HepG2 (cell line): ENCODE results near the gene NXT1. TPM values are rescaled to one million over a fixed set of nuclear protein-coding genes. Genes with fewer than 3 reads are reported as not detected.

Experiments used
- CBX1 ChIP-seq: IDR thresholded peaks from one replicate; pipeline ENCODE4 v1.6.1; 2016; ENCODE audit warnings: antibody characterized with exemption, low read depth
- FOXJ3 ChIP-seq: sonication (generic); formaldehyde crosslinking; IDR thresholded peaks from 2 replicates; pipeline ENCODE4 v1.4.0; 2020; ENCODE audit warnings: missing genetic modification reagents, mild to moderate bottlenecking, borderline replicate concordance
- MAZ ChIP-seq, 2 experiments: sonication (generic) in 1 of 2; formaldehyde crosslinking in 1 of 2; IDR thresholded peaks; 2 replicates each; pipeline versions ENCODE4 v1.5.0 to v1.6.1; 2012 to 2020; ENCODE audit warnings: low read depth in 2 of 2, mild to moderate bottlenecking in 2 of 2, borderline replicate concordance in 1 of 2, improper control_type of control experiment in 1 of 2, low read length in 1 of 2, missing genetic modification reagents in 1 of 2, moderate library complexity in 1 of 2
- PLSCR1 ChIP-seq: sonication (generic); formaldehyde crosslinking; IDR thresholded peaks from 2 replicates; pipeline ENCODE4 v1.5.0; 2020; ENCODE audit warnings: missing genetic modification reagents, mild to moderate bottlenecking, borderline replicate concordance
- RARA ChIP-seq: IDR thresholded peaks from 2 replicates; pipeline ENCODE4 v1.6.1; 2016; ENCODE audit warnings: missing genetic modification reagents, missing compliant biosample characterization
- REST ChIP-seq, 2 experiments: IDR thresholded peaks; 2 replicates each; pipeline ENCODE4 v1.6.1; 2011 to 2012; ENCODE audit warnings: low read length in 2 of 2, borderline replicate concordance in 1 of 2, low read depth in 1 of 2, mild to moderate bottlenecking in 1 of 2, moderate library complexity in 1 of 2
- ZBTB39 ChIP-seq: sonication (generic); formaldehyde crosslinking; IDR thresholded peaks from 2 replicates; pipeline ENCODE4 v1.5.0; 2020; ENCODE audit warnings: missing genetic modification reagents
- ZFYVE20 ChIP-seq: sonication (generic); formaldehyde crosslinking; IDR thresholded peaks from 2 replicates; pipeline ENCODE4 v1.8.0; 2023; ENCODE audit warnings: low read depth, mild to moderate bottlenecking, moderate library complexity, missing genetic modification reagents, borderline replicate concordance
- ZNF230 ChIP-seq: sonication (generic); formaldehyde crosslinking; IDR thresholded peaks from 2 replicates; pipeline ENCODE4 v1.4.0; 2020; ENCODE audit warnings: mild to moderate bottlenecking, missing genetic modification reagents
- ZNF318 ChIP-seq: sonication (generic); formaldehyde crosslinking; IDR thresholded peaks from 2 replicates; pipeline ENCODE4 v1.4.0; 2020; ENCODE audit warnings: mild to moderate bottlenecking, missing genetic modification reagents
- ZNF510 ChIP-seq: sonication (generic); formaldehyde crosslinking; IDR thresholded peaks from 2 replicates; pipeline ENCODE4 v1.4.0; 2020; ENCODE audit warnings: low read depth, mild to moderate bottlenecking, missing genetic modification reagents
- polyA plus RNA-seq, 8 experiments: library from polyadenylated mRNA; depleted of rRNA in 3 of 8; stranded (reverse) in 7 of 8; unstranded in 1 of 8; fragments of >200 nt; fragmentation: Illumina TruSeq in 4 of 8; extraction: Trizol in 4 of 8; gene quantifications; 2 replicates each; pipeline versions ENCODE4 v1.2.1 to v1.2.3, GENCODE V29; 2011 to 2016; ENCODE audit warnings: low read depth in 4 of 8, missing spikeins in 1 of 8, mixed read lengths in 1 of 8; ENCODE audit not compliant: insufficient read depth in 1 of 8
- total RNA-seq, 5 experiments: library from RNA; depleted of rRNA; stranded (reverse); fragments of >200 nt; fragmentation: Illumina TruSeq; extraction: Trizol; gene quantifications; 2 replicates each; pipeline ENCODE4 v1.2.3, GENCODE V29; 2016; ENCODE audit warnings: low read depth in 1 of 5

Gene NXT1
- total and polyA plus RNA-seq, 2 of the 13 experiments (the other 11 are each of a cell fraction or from before 2014, with no cell fraction given), result 35.6 to 65.9 TPM

- TF ChIP-seq ZNF318 (CRISPR knock-in tag), result peak; percentile 90
- TF ChIP-seq RARA (CRISPR knock-in tag), result no peak
- TF ChIP-seq ZNF510 (CRISPR knock-in tag), result no peak
- no peak for TF ChIP-seq FOXJ3 (CRISPR knock-in tag)
- peak; percentile 25 for TF ChIP-seq CBX1
- 0 out of 2 replicates have a peak, but pooled peaks have one; percentile 81 for TF ChIP-seq ZFYVE20 (CRISPR knock-in tag)
- TF ChIP-seq ZBTB39 (CRISPR knock-in tag), result no peak
- no peak for TF ChIP-seq REST (IDR thresholded peaks at IDR 0.05; ENCODE audit: borderline replicate concordance in 1 of 2, low read depth in 1 of 2, low read length in 2 of 2)
- no peak for TF ChIP-seq MAZ (IDR thresholded peaks at IDR 0.05; ENCODE audit: borderline replicate concordance, low read depth, low read length)
- peak; percentile 51 for TF ChIP-seq MAZ (CRISPR knock-in tag; IDR thresholded peaks at IDR 0.05; ENCODE audit: low read depth)
- no peak for TF ChIP-seq PLSCR1 (CRISPR knock-in tag)
- no peak; the same call in 1 of the 2 replicates for TF ChIP-seq ZNF230 (CRISPR knock-in tag)
These were observed 580 bp downstream of the NXT1 start (continued) for GRCh38 chr20:23350904-23351838.
